ENCODE results near the gene TTC7B.

The TTC7B gene

GRCh38 chr14:90488256-90488655 lies 328.0 kb downstream of the TTC7B start:
- no peak for DNase-seq (ENCODE audit: low spot score)

DNA sequence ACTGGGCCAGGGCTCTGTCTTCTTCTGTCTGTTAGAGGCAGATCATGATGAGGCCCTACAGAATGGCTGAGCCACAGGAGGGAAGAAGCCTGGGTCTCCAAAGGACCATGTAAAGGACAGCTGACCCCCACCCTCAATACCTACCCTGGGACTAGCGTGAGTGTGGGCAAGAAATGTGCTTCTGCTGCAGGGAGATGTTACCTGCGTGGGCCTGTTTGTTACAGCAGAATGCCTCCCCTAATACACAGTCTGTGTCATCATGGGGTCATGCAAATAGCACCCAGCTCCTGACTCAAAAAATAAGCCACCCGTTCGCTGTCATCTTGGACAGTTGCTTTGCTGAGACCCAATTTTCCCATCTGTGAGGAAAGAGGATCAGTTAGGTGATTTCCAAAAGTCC lies 328.8 kb downstream of the TTC7B start:
- DNase-seq (ENCODE audit: low spot score) = no peak

DNA sequence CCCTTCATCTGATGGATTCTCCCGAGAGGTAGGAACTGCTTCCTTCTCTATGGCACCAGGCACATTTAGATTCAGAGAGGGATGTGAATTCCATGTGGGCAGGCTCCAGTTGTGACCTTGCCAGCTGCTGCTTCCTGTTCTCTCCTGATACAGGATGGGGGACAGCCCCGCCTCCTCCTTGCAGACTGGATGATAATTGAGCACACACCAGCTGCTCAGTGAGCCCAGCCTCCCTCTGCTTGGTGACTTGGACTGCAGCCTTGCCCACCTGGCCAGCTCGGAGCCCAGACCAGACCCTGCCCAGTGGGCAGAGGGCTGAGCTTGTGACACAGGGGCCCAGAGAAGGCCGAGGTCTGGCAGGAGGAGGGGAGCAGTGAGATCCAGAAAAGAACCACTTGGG lies 329.2 kb downstream of the TTC7B start:
- peak; percentile 11 for DNase-seq (ENCODE audit: low spot score)

DNA sequence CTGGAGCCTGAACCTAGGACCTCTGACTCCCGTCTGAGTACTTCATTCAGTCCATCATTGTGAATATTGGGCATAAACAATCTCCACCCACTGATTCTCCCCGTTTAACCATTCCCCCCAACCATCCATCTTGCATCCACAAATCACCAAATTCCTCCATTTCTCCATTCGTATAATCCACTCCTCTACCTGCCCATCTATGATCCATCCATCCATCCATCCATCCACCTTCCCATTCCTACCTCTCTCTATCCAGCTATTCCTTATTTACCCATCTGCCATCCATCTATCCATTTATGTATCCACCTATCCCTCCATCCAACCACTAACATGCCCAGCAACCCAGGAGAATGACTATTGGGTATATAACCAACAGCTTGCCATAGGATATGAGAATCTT lies 331.9 kb downstream of the TTC7B start:
- DNase-seq (ENCODE audit: low spot score) = no peak

DNA sequence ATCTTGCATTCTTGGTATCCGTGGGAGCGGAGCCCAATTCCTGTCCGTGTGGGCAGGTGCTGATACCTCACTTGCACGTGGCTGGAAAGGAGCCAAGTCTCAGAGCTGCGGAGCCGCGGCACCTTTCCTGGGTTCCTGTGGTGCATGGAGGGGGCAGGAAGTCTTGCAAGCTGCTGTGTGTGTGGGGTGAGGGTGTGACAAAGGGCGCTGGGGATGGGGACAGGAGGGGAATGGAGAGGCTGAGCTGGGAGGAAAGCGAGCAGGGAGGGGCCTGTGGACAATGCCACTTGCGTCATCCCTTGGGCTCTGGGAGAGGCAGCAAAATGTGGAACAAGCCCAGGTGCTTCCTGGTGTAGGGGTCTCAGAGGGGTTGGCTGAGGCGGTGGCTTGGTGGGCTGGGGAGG lies 332.7 kb downstream of the TTC7B start:
- no peak for DNase-seq (ENCODE audit: low spot score)

DNA sequence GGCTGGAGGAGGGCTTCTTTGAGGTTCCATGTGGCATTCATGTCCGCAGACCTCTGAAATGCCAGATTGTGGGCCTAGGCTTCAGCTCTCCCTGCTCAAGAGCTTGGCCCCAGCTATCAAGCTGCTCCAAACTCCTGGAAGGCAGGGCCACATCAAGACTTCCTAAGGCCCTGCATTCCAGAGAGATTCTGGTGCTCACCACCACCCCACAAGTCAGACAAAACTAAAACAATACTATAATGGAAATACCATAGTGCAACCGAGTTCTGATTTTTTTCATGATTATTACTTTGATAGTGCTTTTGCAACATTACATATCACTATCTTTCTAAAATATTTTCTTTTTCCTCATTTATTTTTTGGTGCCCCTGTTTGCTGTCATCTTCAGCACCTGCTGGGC lies 333.1 kb downstream of the TTC7B start:
- DNase-seq (ENCODE audit: low spot score) = no peak

DNA sequence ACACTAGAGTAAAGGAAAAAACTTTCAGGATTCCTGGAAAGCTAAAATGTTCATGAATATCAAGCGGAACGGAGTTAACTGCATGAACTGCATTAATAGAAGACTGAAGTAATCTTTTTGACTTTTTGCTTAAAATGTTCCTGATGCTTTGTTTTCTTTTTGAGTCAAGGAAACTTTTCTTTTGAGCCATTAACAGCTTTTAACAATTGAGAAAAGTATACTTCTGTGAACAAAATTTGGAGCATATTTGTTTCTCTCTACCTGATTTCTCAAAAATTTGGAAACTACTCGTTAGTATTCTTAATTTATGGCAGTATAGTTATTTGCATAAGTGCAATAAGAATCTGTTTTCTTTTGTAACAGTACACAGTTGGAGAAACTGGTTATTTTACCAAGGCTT lies 340.9 kb downstream of the TTC7B start:
- DNase-seq (ENCODE audit: low spot score) = no peak

All from pons (tissue), 1 donor.